ENCODE data around the gene FNDC3B. TPM values are rescaled to one million over a fixed set of nuclear protein-coding genes. Genes with fewer than 3 reads are reported as not detected.

Gene FNDC3B
- total and polyA plus RNA-seq, 9 of the 15 experiments (the other 6 are each of a cell fraction or from before 2014, with no cell fraction given) = 7.0 to 35.8 (median 16.2) TPM

DNA sequence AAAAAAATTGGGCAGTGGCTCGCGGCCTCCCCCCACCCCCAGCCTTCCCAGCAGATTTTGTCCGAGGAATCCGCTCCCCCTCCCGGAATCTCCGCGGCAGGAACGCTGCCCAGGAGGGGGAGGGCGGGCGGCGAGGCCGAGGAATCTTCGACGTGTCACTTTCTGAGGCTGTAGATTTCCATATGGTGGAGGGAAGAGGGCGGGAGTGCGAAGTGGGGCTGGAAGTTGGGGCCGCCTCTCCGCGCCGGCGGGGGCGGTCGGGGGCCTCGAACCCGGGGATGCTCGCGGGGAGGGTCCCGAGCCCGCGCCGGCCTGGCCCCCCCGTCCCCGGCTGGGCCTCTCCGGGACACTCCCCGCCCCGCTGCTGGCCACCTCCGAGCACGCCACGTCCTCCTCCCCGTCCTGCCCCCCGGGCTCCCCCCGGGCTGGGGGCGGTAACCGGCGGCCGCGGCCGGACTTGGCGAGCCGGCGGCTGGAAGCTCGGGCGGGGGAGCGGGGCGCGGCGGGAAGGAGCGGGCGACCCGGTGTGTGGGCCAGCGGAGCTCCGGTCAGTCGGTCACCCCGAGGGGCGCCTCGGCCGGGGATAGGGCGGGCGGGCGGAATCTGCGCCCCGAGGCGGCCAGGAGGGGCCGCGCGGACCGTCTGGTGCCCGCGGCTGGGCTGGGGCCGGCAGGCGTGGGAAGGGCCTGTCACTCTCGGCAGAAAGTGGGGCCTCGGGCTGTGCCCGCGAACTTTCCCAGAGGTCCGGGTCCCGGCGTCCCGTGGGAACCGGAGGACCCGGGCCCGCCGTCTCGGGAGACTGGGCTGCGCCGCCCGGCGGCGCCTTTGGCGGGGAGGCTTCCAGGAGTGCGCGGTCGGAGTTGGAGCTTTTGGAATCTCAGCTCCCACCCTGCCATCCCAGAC is 951 bp downstream of the FNDC3B start (continued):
- TF ChIP-seq, protein P1, sequence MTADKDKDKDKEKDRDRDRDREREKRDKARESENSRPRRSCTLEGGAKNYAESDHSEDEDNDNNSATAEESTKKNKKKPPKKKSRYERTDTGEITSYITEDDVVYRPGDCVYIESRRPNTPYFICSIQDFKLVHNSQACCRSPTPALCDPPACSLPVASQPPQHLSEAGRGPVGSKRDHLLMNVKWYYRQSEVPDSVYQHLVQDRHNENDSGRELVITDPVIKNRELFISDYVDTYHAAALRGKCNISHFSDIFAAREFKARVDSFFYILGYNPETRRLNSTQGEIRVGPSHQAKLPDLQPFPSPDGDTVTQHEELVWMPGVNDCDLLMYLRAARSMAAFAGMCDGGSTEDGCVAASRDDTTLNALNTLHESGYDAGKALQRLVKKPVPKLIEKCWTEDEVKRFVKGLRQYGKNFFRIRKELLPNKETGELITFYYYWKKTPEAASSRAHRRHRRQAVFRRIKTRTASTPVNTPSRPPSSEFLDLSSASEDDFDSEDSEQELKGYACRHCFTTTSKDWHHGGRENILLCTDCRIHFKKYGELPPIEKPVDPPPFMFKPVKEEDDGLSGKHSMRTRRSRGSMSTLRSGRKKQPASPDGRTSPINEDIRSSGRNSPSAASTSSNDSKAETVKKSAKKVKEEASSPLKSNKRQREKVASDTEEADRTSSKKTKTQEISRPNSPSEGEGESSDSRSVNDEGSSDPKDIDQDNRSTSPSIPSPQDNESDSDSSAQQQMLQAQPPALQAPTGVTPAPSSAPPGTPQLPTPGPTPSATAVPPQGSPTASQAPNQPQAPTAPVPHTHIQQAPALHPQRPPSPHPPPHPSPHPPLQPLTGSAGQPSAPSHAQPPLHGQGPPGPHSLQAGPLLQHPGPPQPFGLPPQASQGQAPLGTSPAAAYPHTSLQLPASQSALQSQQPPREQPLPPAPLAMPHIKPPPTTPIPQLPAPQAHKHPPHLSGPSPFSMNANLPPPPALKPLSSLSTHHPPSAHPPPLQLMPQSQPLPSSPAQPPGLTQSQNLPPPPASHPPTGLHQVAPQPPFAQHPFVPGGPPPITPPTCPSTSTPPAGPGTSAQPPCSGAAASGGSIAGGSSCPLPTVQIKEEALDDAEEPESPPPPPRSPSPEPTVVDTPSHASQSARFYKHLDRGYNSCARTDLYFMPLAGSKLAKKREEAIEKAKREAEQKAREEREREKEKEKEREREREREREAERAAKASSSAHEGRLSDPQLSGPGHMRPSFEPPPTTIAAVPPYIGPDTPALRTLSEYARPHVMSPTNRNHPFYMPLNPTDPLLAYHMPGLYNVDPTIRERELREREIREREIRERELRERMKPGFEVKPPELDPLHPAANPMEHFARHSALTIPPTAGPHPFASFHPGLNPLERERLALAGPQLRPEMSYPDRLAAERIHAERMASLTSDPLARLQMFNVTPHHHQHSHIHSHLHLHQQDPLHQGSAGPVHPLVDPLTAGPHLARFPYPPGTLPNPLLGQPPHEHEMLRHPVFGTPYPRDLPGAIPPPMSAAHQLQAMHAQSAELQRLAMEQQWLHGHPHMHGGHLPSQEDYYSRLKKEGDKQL (CRISPR knock-in tag; IDR thresholded peaks at IDR 0.05; ENCODE audit: borderline replicate concordance) = 0 out of 2 replicates have a peak, but pooled peaks have one; percentile 40
- TF ChIP-seq STAT5B (CRISPR knock-in tag; IDR thresholded peaks at IDR 0.05) (no peak), IRF2 (CRISPR knock-in tag; IDR thresholded peaks at IDR 0.05) (no peak), TAF9B (IDR thresholded peaks at IDR 0.05; ENCODE audit: partially characterized antibody) (no peak), ZNF766 (CRISPR knock-in tag; conservative IDR thresholded peaks at IDR 0.05) (peak; percentile 62; the same call in 1 of the 2 replicates), NFIC (IDR thresholded peaks at IDR 0.05) (peak; percentile 33), RBBP5 (IDR thresholded peaks at IDR 0.05; ENCODE audit: borderline replicate concordance, insufficient read depth, low read length, poor library complexity, severe bottlenecking) (peak; percentile 48), TRIM28 (IDR thresholded peaks at IDR 0.05) (no peak), RBM22 (IDR thresholded peaks at IDR 0.05; ENCODE audit: low read depth, low read length, poor library complexity, severe bottlenecking) (peak; percentile 62), ARHGAP35 (IDR thresholded peaks at IDR 0.05; ENCODE audit: partially characterized antibody) (no peak), PHF8 (IDR thresholded peaks at IDR 0.05; ENCODE audit: borderline replicate concordance, low read length) (peak; percentile 46; the same call in 1 of the 2 replicates)
- TF ChIP-seq, protein P2, sequence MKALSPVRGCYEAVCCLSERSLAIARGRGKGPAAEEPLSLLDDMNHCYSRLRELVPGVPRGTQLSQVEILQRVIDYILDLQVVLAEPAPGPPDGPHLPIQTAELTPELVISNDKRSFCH (CRISPR knock-in tag; IDR thresholded peaks at IDR 0.05) = no peak
- TF ChIP-seq, protein P2 (tag; IDR thresholded peaks at IDR 0.05) = no peak
- TF ChIP-seq, protein P3, sequence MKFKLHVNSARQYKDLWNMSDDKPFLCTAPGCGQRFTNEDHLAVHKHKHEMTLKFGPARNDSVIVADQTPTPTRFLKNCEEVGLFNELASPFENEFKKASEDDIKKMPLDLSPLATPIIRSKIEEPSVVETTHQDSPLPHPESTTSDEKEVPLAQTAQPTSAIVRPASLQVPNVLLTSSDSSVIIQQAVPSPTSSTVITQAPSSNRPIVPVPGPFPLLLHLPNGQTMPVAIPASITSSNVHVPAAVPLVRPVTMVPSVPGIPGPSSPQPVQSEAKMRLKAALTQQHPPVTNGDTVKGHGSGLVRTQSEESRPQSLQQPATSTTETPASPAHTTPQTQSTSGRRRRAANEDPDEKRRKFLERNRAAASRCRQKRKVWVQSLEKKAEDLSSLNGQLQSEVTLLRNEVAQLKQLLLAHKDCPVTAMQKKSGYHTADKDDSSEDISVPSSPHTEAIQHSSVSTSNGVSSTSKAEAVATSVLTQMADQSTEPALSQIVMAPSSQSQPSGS (CRISPR knock-in tag; IDR thresholded peaks at IDR 0.05) = no peak
- TF ChIP-seq, protein P4, sequence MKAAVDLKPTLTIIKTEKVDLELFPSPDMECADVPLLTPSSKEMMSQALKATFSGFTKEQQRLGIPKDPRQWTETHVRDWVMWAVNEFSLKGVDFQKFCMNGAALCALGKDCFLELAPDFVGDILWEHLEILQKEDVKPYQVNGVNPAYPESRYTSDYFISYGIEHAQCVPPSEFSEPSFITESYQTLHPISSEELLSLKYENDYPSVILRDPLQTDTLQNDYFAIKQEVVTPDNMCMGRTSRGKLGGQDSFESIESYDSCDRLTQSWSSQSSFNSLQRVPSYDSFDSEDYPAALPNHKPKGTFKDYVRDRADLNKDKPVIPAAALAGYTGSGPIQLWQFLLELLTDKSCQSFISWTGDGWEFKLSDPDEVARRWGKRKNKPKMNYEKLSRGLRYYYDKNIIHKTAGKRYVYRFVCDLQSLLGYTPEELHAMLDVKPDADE (conservative IDR thresholded peaks at IDR 0.05; ENCODE audit: control insufficient read depth, low read depth, low read length) = 0 out of 2 replicates have a peak, but pooled peaks have one; percentile 23
